ENCODE results near the gene CROCC.

CROCC gene

DNA sequence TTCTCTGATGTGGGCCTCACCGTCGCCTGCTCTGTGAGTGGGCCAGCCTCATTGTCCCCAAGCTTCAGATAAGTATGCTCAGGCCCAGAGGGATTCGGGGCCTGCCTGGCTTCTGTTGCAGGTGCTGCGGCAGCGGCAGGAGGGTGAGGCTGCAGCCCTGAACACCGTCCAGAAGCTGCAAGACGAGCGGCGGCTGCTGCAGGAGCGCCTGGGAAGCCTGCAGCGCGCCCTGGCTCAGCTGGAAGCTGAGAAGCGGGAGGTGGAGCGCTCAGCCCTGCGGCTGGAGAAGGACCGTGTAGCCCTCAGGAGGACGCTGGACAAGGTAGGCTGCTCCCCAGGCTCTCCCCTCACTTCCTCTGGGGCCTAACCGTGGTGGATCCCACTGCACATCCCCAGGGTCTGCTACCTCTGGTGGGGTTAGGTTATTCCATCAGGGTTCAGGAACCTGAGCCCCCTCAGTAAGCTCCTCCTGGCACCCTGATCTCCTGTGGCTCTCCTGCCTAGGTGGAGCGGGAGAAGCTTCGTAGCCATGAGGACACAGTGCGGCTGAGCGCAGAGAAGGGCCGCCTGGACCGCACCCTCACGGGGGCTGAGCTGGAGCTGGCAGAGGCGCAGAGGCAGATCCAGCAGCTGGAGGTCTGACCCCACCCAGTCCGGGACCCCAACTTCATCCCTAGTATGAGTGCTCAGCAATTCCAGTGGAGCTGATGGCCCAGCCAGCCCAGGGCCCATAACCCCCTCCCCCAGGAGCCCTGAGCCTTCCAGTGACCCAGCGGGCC lies 48.6 kb downstream of the CROCC start:
- Mint-ChIP-seq H3K27me3 (no peaks in the 10 kb centered on the region), H3K4me3 (no peak overlapping the region), H3K36me3 (peaks cover 11 to 24% of the 10 kb centered on the region in 2 donors), H3K4me1 (peaks cover 0 to 1% of the 10 kb centered on the region in 2 donors), H3K9me3 (no peaks in the 10 kb centered on the region), H3K27ac (no peak overlapping the region)
- DNase-seq = no peak
- no peak for ATAC-seq (replicated peaks)

DNA sequence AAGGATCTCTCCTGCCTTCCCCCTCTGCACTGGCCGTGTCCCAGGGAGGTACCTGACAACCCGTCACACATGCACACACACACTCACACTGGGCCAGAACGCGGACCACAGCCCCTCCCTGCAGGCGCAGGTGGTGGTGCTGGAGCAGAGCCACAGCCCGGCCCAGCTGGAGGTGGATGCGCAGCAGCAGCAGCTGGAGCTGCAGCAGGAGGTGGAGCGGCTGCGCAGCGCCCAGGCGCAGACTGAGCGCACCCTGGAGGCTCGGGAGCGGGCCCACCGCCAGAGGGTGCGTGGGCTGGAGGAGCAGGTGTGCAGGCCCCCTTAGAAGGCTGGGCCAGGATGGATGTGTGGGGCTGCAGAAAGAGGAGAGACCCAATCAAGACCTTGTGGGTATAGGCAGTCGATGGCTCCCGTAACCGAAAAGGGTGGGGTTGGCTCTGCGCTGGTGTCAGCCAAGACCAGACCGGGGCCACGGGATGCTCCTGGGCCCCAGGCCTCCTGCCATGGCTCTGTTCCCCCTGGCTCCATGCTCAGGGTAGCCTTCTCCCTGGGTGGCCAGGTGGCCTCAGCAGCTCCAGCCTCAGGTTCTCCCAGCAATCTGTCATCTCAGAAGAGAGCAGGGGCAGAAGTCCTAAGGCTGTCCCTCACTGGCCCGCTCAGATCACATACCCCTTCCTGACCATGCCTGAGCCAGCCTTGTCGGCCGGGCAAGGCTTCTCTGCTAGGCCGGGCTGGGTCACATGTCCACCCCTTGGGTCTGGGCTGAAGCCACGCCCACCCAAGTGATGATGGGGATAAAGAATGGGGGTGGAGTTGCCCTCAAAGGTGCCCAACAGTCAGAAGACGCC lies 49.8 kb downstream of the CROCC start:
- Mint-ChIP-seq H3K9me3 (no peaks in the 10 kb centered on the region), H3K27ac (no peak overlapping the region)

DNA sequence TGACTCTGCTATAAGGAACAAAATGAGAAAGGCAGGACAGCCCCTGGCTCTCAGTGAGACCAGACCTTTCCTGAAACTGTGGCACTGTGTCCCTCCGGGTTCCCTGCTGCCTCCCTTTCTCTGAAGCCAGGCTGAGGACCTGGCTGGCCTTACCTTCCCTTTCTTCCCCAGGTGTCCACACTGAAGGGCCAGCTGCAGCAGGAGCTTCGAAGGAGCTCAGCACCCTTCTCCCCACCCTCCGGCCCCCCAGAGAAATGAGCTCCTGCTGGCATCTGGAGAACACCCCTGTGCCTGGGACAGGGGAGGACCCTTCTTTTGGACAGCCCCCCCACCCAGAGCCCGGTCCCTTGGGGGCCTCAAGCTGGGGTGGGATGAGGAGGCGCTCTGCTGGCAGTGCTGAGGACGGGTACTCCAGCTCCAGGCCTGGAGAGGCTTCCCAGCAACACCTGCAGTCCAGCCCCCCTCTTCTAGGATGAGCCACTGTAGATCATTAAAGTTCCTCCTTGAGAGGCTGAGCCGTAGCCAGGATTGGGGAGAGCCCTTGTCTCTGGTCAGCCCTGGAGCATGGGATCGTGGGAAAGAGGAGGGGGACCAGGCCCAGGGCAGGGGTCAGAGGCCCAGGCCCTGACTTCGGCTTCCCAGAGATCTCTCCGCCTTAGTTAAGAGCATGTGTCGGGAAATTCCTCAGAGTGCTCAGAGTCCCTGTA lies 50.6 kb downstream of the CROCC start:
- H3K4me3 Mint-ChIP-seq = no peak overlapping the region
- ATAC-seq (replicated peaks) (no peak), DNase-seq (no peak)
- H3K36me3 Mint-ChIP-seq = peaks cover 2 to 6% of the 10 kb centered on the region in 2 donors
- no peaks in the 10 kb centered on the region for H3K9me3 Mint-ChIP-seq
- no peak overlapping the region for H3K27ac Mint-ChIP-seq
- H3K27me3 Mint-ChIP-seq = no peaks in the 10 kb centered on the region
- H3K4me1 Mint-ChIP-seq = no peaks in the 10 kb centered on the region

More for the DNA sequence above, 49.8 kb downstream of the CROCC start:
- Mint-ChIP-seq H3K4me1 (no peaks in the 10 kb centered on the region), H3K4me3 (no peak overlapping the region), H3K36me3 (peaks cover 2 to 13% of the 10 kb centered on the region in 2 donors), H3K27me3 (no peaks in the 10 kb centered on the region)
- DNase-seq = no peak
- ATAC-seq (replicated peaks) = no peak

DNA sequence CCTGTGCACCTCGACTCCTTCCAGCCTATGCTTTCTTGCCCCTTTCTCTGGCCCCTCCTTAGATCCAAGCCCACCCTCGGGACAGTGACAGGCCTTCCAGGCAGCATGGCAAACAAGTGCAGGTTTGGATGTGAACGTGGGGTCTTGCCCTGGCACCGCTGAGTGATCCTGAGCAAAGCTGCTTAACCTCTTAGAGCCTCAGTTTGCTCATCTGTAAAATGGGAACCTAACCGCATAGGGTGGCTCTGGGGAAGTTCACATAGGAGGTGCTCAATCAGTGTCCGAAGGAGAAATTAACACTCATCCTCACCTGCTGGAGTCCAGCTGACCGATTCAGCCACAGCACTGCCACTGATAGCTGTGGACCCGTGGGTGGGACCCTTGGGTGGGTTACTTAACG lies 51.5 kb downstream of the CROCC start:
- H3K4me3 Mint-ChIP-seq = no peak overlapping the region
- no peaks in the 10 kb centered on the region for H3K9me3 Mint-ChIP-seq
- ATAC-seq (replicated peaks) (no peak), DNase-seq (no peak)
- H3K27me3 Mint-ChIP-seq = no peaks in the 10 kb centered on the region
- no peak overlapping the region for H3K27ac Mint-ChIP-seq
- H3K36me3 Mint-ChIP-seq = peaks cover 2 to 6% of the 10 kb centered on the region in 2 donors
- no peaks in the 10 kb centered on the region for H3K4me1 Mint-ChIP-seq

DNA sequence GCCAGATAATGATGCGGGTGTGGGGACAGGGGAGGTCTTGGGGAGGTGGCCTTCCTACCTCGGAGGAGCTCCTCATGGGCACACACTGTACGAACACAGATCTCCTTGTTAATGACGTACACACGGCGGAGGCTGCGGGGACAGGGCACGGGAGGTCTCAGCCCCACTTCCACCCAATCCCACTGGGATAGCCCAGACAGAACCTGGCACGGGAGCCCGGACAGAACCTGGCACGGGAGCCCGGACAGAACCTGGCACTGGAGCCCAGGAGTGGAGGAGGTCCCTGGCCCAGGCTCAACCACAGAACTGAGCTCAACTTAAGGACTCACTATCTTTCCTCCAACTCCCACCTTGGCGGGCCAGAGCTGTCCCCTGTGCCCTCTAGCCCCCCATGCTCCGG lies 53.5 kb downstream of the CROCC start:
- DNase-seq (no peak), ATAC-seq (replicated peaks) (no peak)
- H3K4me3 Mint-ChIP-seq = no peak overlapping the region
- peaks cover 0 to 8% of the 10 kb centered on the region in 2 donors for H3K4me1 Mint-ChIP-seq
- H3K27me3 Mint-ChIP-seq = peaks cover 5 to 13% of the 10 kb centered on the region in 2 donors
- H3K9me3 Mint-ChIP-seq = no peaks in the 10 kb centered on the region
- H3K36me3 Mint-ChIP-seq = peaks cover 2 to 3% of the 10 kb centered on the region in 2 donors
- no peak overlapping the region for H3K27ac Mint-ChIP-seq

DNA sequence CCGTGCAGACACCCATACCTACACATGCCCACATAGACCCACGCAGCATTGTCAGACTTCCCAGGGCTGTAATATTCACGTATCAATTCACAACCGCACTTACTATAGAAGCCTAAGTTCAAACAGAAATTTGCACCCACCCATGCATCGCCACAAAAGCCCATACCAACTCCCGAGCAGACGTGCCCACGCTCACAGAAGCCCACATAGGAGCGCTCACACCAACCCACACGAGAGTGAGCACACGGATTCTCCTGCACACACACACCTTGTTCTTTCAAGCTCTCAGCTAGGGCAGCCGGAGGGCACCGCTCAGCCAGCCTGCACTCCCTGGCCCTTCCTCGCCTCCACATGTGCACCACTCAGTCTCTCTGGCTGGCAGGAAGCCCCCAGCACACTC lies 54.1 kb downstream of the CROCC start:
- no peak overlapping the region for H3K27ac Mint-ChIP-seq
- peaks cover 3 to 11% of the 10 kb centered on the region in 2 donors for H3K4me1 Mint-ChIP-seq
- peaks cover 8 to 19% of the 10 kb centered on the region in 2 donors for H3K27me3 Mint-ChIP-seq
- H3K4me3 Mint-ChIP-seq = no peak overlapping the region
- H3K36me3 Mint-ChIP-seq = peaks cover 1 to 2% of the 10 kb centered on the region in 2 donors
- DNase-seq (no peak), ATAC-seq (replicated peaks) (no peak)
- H3K9me3 Mint-ChIP-seq = no peaks in the 10 kb centered on the region

DNA sequence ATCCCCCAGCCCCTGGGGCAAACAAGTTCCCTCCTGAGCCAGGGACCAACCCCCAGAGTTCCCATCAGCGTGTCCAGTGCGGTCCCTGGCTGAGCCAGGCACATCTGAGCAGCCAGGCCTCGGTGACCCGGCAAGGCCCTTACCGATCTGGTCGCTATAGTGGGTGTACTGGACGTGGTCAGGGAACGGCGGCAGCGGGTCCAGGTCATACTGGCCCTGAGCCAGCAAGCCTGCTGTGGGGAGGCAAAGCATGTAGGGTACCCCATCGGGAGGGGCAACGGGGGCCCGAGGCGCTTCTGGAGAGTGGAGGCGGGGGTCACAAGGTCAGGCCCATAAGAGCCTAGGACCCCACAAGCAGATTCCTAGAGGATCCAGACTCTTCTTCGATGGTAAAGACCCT lies 55.2 kb downstream of the CROCC start:
- Mint-ChIP-seq H3K36me3 (no peaks in the 10 kb centered on the region), H3K4me1 (peaks cover 8 to 19% of the 10 kb centered on the region in 2 donors), H3K27ac (no peak overlapping the region), H3K9me3 (no peaks in the 10 kb centered on the region), H3K27me3 (peaks cover 19 to 27% of the 10 kb centered on the region in 2 donors), H3K4me3 (no peak overlapping the region)
- DNase-seq (no peak), ATAC-seq (replicated peaks) (no peak)

DNA sequence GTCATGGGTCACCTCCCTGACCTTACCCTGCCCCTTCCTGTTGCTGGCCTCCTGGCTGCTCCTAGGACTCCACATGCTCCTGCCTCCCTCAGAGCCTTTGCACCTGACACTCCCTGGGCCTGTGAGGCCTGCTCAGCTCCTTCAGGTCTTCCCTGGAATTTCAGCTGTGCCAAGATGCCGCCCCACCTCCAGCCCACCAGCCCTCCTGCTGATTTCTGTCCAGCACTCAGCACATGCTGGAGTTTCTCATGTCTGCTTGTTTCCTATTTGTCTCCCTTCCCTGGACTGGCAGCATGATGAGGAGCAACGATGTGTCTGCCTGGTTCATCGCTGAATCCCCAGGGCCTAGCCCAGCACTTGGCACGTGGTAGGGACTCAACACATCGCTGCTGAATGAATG lies 55.6 kb downstream of the CROCC start:
- no peak for ATAC-seq (replicated peaks)

DNA sequence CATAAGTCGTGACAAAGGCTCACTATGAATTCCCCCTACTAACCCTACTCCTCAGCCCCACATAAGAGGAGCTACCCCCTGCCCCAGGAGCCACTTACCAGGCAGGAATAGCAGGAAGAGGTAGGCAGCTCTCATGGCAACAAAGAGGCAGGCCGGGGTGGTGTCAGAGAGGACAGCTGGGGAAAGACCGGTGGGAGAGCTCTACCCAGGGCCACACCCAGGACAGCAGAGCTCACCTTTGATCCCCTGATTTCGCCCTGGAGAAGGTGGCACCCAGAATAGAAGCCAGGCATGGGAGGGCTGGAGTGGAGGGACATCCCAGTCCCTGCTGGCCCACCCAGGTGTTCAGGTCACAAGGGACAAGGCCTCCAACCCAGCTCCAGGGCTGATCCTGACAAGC lies 56.4 kb downstream of the CROCC start:
- no peak overlapping the region for H3K4me3 Mint-ChIP-seq
- no peak for DNase-seq
- no peaks in the 10 kb centered on the region for H3K36me3 Mint-ChIP-seq
- ATAC-seq (replicated peaks) = no peak
- H3K27ac Mint-ChIP-seq = no peak overlapping the region
- H3K4me1 Mint-ChIP-seq = peaks cover 8 to 19% of the 10 kb centered on the region in 2 donors
- H3K27me3 Mint-ChIP-seq = peaks cover 26 to 31% of the 10 kb centered on the region in 2 donors
- no peaks in the 10 kb centered on the region for H3K9me3 Mint-ChIP-seq

More for the DNA sequence above, 55.6 kb downstream of the CROCC start:
- Mint-ChIP-seq H3K9me3 (no peaks in the 10 kb centered on the region), H3K27ac (no peak overlapping the region), H3K4me3 (no peak overlapping the region), H3K36me3 (no peaks in the 10 kb centered on the region), H3K4me1 (peaks cover 8 to 19% of the 10 kb centered on the region in 2 donors), H3K27me3 (peaks cover 21 to 27% of the 10 kb centered on the region in 2 donors)
- no peak for DNase-seq

DNA sequence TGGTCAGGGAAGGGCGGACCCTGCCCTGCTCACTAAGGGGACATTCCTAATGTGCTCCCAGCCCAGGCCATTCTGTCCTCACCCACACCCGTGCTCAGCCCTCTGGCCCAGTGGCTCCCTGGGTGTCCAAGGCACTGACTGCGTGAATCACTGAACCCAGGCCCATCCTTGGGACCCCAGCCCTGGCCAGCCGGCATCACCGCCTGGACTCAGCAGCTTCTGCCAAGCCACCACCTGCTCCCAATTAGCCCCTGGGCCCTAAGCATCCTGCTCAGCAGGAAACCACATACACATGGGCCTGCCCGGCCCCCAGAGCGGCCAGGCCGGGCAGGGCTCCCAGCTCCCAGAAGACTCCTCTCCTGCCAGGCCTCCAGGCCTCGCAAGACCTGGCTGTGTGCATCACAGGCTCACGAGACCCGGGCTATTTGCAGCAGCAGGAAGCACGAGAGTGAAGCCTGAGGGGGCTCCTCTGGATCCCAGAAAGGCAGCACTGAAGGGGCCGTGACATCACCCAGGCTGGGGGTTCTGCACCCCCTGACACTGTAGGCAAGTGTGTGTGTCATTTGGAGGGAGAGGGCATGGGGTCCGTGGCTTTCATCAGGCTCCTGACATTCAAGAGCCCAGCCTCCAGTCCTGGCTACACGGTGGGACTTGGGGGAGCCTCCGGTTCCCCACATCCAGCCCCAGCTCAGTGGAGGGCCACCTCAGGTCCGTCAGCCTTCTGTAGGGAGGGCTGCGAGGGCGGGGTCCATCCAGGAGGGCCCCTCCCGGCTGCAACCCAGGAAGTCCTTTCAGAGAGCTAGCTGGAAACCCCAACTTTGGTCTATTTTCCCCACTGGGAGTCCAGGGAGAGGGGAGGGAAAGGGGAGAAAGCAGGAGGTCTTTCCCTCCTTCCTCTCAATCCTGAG lies 57.1 kb downstream of the CROCC start:
- ATAC-seq (replicated peaks) (no peak), DNase-seq (no peak)
- peaks cover 8 to 19% of the 10 kb centered on the region in 2 donors for H3K4me1 Mint-ChIP-seq
- H3K4me3 Mint-ChIP-seq = no peak overlapping the region
- H3K36me3 Mint-ChIP-seq = no peaks in the 10 kb centered on the region
- H3K9me3 Mint-ChIP-seq = no peaks in the 10 kb centered on the region
- peaks cover 30 to 35% of the 10 kb centered on the region in 2 donors for H3K27me3 Mint-ChIP-seq
- no peak overlapping the region for H3K27ac Mint-ChIP-seq

DNA sequence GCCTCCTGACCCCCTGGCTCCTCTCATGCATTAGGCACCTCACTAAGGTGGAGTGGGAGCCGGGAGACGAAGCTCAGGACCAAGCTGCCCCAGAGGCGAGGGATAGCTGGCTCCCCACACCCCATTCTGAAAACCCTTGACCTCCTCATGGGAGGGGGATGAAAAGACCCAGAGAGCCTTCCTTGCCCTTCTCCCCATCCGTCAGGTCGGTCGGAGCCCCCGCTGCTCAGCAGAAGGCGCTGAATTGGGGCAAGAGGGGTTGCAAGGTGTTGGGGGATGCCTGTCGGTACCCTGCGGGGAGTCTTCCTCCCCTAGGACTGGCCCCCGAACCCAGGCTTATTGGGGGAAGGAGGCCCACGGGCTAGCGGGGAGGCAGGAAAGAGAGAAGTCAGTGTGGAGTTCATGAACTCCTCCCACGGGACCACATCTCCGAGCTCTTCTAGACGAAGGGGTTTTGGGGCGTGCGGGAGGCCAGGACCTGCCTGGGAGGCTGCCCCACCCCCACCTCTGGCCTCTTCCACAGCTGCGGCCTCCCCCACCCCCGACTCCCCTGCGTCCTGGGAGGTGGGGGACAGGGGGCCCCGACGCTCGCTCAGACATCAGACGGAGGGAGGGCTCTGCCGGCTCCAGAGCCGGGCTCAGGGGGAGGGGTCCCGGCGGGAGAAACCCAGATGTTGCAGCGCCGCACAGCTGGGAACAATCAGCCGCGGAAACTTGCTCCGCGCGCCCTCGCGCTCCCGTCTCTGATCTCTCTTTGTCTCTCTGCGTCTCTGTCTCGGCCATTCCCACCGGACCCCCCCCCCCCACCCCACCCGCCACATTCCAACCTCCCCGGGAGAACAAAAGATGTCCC lies 58.0 kb downstream of the CROCC start:
- H3K4me3 Mint-ChIP-seq = peak overlapping the region; percentile 50 to 61
- peaks cover 30 to 35% of the 10 kb centered on the region in 2 donors for H3K27me3 Mint-ChIP-seq
- peaks cover 8 to 19% of the 10 kb centered on the region in 2 donors for H3K4me1 Mint-ChIP-seq
- no peak overlapping the region for H3K27ac Mint-ChIP-seq
- H3K36me3 Mint-ChIP-seq = no peaks in the 10 kb centered on the region
- no peaks in the 10 kb centered on the region for H3K9me3 Mint-ChIP-seq
- DNase-seq (no peak), ATAC-seq (replicated peaks) (peak; percentile 6 to 26)

DNA sequence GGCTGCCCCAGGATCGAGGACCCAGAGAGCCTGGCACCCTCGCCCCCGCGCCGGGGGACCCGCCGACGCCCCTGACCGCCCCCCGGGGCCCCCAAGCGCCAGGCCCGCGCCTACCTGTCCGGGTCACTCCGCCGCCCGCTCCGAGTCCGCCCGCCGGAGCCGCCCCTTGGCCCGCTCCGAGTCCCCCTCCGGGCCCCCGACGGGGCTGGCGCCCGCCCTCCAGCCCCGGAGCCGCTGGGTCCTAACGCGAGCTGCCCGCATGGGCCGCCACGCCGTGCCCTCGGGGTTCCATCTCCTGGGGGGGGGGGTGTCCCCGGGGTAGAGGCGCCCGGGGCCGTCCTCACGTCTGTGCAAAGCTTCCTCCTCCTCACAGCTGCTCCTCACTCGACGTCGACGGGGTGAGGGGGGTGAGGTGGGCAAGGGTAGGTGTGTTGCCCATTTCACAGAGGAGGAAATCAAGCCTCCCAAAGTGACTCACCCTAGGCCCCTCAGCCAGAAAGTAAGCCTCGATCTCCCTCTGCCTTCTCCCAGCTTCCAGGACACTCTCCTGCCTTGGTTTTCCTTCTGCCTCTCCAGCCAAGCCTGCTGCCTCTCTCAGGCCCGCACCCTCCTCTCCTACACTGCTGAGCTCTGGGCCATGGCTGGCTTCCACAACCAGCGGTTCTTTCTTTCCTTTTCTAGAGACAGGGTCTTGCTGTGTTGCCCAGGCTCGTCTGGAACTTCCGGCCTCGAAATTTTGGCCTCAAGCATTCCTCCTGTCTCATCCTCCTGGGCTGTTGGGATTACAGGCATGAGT lies 58.9 kb downstream of the CROCC start, which contains the start of gene MFAP2:
TSS of gene MFAP2 (minus strand) at position 148 of the 796 bp plus-strand sequence. CDS start 2,347 bp downstream, outside the sequence.
- H3K36me3 Mint-ChIP-seq = peaks cover 3 to 7% of the 10 kb centered on the region in 2 donors
- H3K4me3 Mint-ChIP-seq = peak within 1 kb of the TSS; percentile 61 to 69
- H3K9me3 Mint-ChIP-seq = no peaks in the 10 kb centered on the region
- peak in 1 of 2 donors; percentile 51 for ATAC-seq (replicated peaks)
- peaks cover 30 to 35% of the 10 kb centered on the region in 2 donors for H3K27me3 Mint-ChIP-seq
- no peak for DNase-seq
- H3K4me1 Mint-ChIP-seq = peaks cover 8 to 19% of the 10 kb centered on the region in 2 donors
- H3K27ac Mint-ChIP-seq = peak within 1 kb of the TSS; percentile 32
